GM15510 (cell line): ENCODE measurements around the gene TRABD2B.

Experiments
- POLR2A ChIP-seq: IDR thresholded peaks from 3 replicates; pipeline ENCODE4 v1.6.1; 2011; ENCODE audit warnings: borderline replicate concordance; ENCODE audit not compliant: insufficient read length; ENCODE audit errors: extremely low read depth

Gene TRABD2B

GRCh38 chr1:47941609-47942239 is 55.5 kb downstream of the TRABD2B start:
- no peak for TF ChIP-seq POLR2A

GRCh38 chr1:47940779-47941178 is 56.4 kb downstream of the TRABD2B start:
- TF ChIP-seq POLR2A = no peak

- no peak for TF ChIP-seq POLR2A
Measured at GRCh38 chr1:47940326-47940725, 56.9 kb downstream of the TRABD2B start.

- TF ChIP-seq POLR2A = no peak
Measured at GRCh38 chr1:47938520-47938919, 58.7 kb downstream of the TRABD2B start.

GRCh38 chr1:47937586-47938254 is 59.5 kb downstream of the TRABD2B start:
- no peak for TF ChIP-seq POLR2A

DNA sequence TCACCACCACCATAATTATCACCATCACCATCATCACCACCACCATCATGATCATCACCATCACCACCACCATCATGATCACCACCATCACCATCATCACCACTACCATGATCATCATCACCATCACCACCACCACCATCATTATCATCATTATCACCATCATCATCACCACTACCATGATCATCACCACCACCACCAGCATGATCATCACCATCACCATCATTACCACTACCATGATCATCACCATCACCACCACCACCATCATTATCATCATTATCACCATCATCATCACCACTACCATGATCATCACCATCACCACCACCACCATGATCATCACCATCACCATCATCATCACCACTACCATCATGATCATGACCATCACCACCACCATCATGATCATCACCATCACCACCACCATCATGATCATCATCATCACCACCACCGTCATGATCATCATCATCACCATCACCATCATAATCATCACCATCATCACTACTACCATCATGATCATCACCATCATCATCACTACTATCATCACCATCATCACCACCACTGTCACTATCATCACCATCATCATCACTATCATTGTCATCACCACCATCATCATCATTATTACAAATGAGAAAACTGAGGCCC is 60.2 kb downstream of the TRABD2B start:
- TF ChIP-seq POLR2A = no peak

DNA sequence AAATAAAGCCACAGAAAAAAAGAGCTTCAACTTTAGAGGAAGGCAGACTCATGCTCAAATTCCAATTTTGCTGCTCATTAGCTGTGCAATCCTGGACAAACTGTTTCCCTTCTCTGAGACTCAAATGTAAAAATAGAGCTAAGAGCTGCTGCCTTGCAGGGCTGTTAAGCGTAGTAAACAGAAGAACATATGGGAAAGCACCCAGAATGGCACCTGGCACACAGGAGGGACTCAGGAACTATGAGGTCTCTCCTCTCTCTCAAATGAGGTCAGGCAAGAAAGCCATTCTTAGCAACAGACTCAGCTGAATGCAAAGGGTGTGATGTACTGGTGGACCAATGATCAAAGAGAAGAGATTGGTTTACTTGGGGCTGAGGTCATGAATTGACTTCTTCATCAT is 61.3 kb downstream of the TRABD2B start:
- TF ChIP-seq POLR2A = no peak

- no peak for TF ChIP-seq POLR2A
Measured at GRCh38 chr1:47935163-47935562, 62.0 kb downstream of the TRABD2B start.

DNA sequence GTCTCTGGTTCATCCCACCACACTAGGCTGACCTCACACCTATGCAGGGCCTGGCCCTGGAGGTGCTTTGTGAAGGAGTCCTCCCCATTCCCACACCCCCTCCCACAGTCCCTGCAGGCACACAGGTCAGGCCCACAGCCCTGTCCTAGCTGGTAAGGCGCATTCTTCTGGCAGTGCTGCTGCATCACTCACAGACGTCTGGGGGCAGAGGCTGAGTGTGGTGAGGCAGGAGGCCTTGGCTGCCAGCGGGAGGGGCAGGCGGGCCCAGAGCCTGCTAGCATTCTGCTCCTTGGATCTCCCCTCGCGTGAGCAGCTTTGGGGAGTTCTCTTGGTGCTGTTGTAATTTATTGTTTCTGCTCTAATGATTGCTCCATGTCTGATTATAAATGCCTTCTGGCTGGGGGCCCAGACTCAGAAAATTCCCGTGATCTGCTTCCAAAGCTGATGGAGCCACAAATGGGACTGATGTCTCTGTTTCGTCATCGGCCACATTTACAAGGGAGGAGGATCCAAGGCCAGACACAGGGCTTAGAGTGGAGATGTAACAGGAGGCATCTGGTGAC is 62.9 kb downstream of the TRABD2B start:
- no peak for TF ChIP-seq POLR2A

GRCh38 chr1:47932743-47933142 is 64.4 kb downstream of the TRABD2B start:
- TF ChIP-seq POLR2A = no peak

DNA sequence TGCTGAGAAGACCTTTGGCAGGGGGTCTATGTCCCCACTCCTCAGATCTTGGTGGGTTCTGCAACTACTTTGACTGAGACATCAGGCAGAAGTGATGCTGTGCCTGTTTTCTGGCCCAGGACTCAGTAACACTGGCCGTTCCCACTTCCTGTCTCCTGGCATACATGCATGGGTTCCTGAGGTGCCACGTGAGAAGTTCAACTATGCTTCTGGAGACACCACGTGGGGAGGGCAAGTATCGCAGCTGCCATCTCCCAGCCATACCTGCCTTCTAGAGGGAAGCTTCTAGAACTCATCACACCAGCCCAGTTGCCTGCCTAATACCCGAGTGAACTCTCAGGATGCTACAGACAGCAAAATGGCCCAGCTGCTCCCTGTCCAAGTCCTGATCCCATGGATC is 65.8 kb downstream of the TRABD2B start:
- no peak for TF ChIP-seq POLR2A

- TF ChIP-seq POLR2A = no peak
Measured at GRCh38 chr1:47930210-47930840, 66.9 kb downstream of the TRABD2B start.

GRCh38 chr1:47927165-47927564 is 70.0 kb downstream of the TRABD2B start:
- TF ChIP-seq POLR2A = no peak

DNA sequence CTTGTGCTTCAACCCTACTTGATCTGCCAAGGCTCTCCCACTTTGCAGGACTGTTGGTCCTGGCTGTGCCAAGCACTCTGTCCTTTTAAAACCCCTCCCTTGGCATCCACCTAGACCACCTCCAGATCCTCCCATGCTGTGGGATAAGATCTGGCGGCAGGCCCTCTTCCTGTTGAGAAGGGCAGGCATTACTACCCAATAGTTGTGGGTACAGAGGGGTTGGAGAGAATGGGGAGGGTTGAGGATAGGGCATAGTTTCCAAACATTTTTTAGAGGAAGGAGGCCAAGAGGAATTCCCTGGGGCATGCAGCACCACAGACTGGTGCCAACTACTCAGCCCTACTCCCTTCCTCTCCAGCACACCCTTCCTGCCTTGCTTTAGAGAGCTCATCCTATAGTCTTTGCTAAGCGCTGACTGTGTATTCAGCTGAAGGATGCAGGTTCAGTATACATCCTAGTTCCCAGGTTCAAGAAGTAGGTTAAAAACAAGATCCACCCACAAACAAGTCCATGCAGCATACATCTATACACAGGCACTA is 70.7 kb downstream of the TRABD2B start:
- TF ChIP-seq POLR2A = no peak

GRCh38 chr1:47924270-47925048 is 72.7 kb downstream of the TRABD2B start:
- TF ChIP-seq POLR2A = no peak

DNA sequence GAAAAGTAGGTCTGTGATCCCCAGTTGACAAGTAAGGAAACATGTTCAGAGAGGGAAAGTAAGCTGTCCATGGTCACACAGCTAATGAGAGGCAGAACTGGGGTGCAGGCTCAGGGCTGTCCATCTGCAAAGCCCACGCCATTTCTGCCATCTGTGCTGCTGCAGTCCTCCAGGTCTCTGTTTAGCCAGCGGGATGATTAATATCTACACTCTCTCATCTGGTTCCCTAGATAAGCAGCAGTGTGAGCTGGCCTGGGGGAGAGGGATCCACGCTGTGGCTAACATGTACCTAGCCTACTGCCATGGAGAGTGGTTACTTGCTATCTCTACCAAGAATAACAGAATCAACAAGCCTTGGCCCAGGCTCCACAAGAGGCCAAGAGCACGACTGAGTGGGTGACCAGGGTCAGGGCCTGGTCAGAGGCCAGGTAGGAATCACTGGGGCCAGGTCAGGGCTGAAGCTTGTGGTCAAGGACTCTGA is 75.2 kb downstream of the TRABD2B start:
- TF ChIP-seq POLR2A = no peak
